ENCODE results near the gene PSD2.

The PSD2 gene

DNA sequence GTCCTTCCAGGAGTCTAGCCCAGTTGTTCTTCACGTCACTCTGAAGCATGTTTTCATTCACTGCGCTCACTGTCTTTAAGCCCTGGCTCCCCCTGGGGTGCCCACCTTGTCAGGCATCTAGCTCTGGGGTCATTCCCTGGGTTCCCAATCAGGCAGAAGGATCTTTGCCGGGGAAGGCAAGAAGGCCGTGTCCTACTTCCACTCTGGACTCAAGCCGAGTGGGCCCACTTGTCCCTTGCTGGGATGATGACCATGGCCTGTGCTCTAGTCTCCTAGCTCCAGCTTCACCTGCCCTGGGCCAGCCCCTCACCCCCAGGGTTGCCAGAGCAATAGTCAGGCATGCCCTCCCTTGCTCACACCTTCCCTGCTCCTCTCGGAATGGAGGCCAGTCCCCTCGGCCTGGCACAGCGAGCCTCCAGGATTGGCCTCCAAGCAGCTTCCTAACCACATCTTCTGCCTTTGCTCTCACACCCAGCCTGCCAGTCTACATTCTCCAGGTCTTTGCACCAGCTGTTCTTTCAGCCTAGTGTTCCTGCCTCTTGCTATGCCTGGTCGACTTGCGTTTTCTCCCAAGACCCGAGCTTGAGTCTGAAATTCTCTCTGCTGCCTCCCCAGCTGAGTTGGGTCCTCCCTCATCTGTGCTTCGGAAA, 32.2 kb upstream of the PSD2 start:
- no peak overlapping the region for H3K27ac ChIP-seq
- ChIA-PET CTCF (interaction anchor here (0.6 to 8.5 kb wide), 5 partner anchors 24 to 206 kb away, joined by 3 to 161 read pairs (median 3); no protein-coding TSS in a partner anchor), POLR2A (ENCODE audit: low non-redundant PET) (no interaction called here)
- DNase-seq (ENCODE audit: low spot score): no peak
- TF ChIP-seq CTCF (conservative IDR thresholded peaks at IDR 0.05; ENCODE audit: low read depth): no peak

DNA sequence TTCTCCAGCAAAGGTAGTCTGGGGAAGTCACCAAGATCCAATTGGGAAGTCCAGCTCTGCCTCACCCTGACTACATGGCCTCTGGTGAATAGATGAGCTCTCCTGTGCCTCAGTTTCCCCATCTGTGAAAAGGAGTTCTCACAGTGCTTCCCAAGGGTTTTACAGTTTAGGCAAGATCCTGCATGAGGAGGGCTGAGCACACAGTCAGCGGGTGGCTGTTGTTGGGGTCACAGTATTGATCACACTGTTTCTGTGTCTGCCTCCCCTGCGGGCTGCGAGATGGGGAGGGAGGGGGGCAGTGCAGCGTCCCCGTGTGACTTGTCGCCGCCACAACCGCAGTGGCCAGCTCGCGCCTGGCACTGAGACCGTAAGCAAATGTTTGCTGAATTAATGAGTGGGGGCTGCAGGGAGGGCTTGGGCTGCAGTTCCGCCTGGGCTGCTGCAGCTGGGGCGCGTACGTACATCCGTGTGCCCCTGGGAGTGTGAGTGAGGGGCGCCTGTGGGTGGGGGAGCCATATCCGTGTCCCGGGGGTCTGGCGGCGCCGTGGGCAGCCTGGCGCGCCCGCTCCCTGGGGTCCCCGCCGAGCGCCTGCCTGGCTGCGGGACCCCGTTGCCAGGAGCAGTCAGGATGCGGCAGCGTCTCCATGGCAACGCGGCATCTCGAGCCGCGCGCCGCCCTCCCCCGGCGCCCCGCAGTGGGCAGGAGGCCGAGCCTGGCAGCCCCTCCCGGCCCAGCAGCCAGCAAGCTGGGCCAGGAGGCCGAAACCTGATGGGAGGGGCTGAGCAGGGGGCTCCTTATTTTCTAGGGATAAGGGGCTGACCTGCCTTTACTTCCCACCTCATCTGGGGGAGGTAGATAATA, 31.4 kb upstream of the PSD2 start:
- TF ChIP-seq CTCF (conservative IDR thresholded peaks at IDR 0.05; ENCODE audit: low read depth): no peak
- H3K27ac ChIP-seq: no peak overlapping the region
- ChIA-PET CTCF (interaction anchor here (0.8 to 8.5 kb wide), 5 partner anchors 24 to 205 kb away, joined by 3 to 161 read pairs (median 4); no protein-coding TSS in a partner anchor), POLR2A (ENCODE audit: low non-redundant PET) (no interaction called here)
- DNase-seq (ENCODE audit: low spot score): no peak

GRCh38 chr5:139764886-139765408, 30.7 kb upstream of the PSD2 start:
- H3K27ac ChIP-seq: no peak overlapping the region
- no peak for TF ChIP-seq CTCF (conservative IDR thresholded peaks at IDR 0.05; ENCODE audit: low read depth)
- CTCF ChIA-PET: interaction anchor here (0.5 to 8.5 kb wide), 65 partner anchors 8 to 1263 kb away, joined by 3 to 161 read pairs (median 5); partner anchors contain the start of gene CXXC5
- no peak for DNase-seq (ENCODE audit: low spot score)
- POLR2A ChIA-PET (ENCODE audit: low non-redundant PET): no interaction called here

GRCh38 chr5:139765409-139766217, 30.0 kb upstream of the PSD2 start:
- H3K27ac ChIP-seq: no peak overlapping the region

DNA sequence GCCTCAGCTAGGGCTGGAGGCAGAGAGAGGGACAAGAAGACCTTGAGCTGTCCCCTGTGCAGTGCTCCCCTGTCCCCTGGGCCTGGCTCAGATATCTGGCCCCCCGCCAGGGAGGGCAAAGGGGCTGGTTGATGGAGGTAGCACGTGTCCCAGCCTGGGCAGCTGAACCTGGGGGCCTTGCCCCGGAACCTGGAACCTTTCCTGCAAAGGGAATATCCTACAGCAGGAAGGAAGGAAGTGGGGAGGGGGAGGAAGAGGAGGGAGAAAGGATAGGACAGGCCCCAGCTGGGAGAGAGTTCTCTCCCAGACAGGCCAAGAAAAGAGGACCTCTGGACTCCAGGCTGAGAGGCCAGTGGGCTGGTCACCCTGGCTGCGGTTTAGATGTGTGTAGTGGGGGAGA, 27.6 kb upstream of the PSD2 start:
- no peak for DNase-seq (ENCODE audit: low spot score)
- H3K27ac ChIP-seq: no peak overlapping the region
- CTCF ChIA-PET: interaction anchor here (0.7 to 8.5 kb wide), 2 partner anchors 134 to 585 kb away, joined by 3 to 161 read pairs; no protein-coding TSS in a partner anchor
- POLR2A ChIA-PET (ENCODE audit: low non-redundant PET): no interaction called here
- TF ChIP-seq CTCF (conservative IDR thresholded peaks at IDR 0.05; ENCODE audit: low read depth): no peak

More at GRCh38 chr5:139765409-139766217, 30.0 kb upstream of the PSD2 start:
- CTCF ChIA-PET: interaction anchor here (0.5 to 8.5 kb wide), 80 partner anchors 8 to 1263 kb away, joined by 3 to 161 read pairs (median 4); partner anchors contain the start of gene CXXC5
- DNase-seq (ENCODE audit: low spot score): peak; percentile 87
- POLR2A ChIA-PET (ENCODE audit: low non-redundant PET): no interaction called here
- peak; percentile 100 for TF ChIP-seq CTCF (conservative IDR thresholded peaks at IDR 0.05; ENCODE audit: low read depth)
